K562 (cell line): Measurements from ENCODE around the gene MATN4. TPM values are rescaled to one million over a fixed set of nuclear protein-coding genes. Genes with fewer than 3 reads are reported as not detected.

Experiments used
- REST ChIP-seq, 2 experiments: fragments of 450-650 bp; formaldehyde crosslinking in 1 of 2; IDR thresholded peaks; 2 replicates each; pipeline versions ENCODE4 v1.4.0 to v1.6.1; 2014 to 2020; ENCODE audit warnings: mild to moderate bottlenecking in 2 of 2, borderline replicate concordance in 1 of 2, low read depth in 1 of 2
- polyA plus RNA-seq, 8 experiments: library from polyadenylated mRNA; depleted of rRNA in 4 of 8; stranded (reverse) in 5 of 8; unstranded in 3 of 8; fragments of >200 nt; fragmentation: Nextera tagmentation in 2 of 8; fragmentation: Illumina TruSeq in 1 of 8; extraction: Ambion mirVana in 2 of 8; extraction: Trizol in 1 of 8; gene quantifications; 2 replicates each; pipeline versions ENCODE4 v1.2.1 to v1.2.3, GENCODE V29; 2011 to 2014; ENCODE audit warnings: inconsistent platforms in 1 of 8, missing spikeins in 1 of 8
- total RNA-seq, 7 experiments: library from RNA; depleted of rRNA in 6 of 7; stranded (reverse); fragments of >200 nt in 6 of 7; fragmentation: Illumina TruSeq in 2 of 7; extraction: Trizol in 2 of 7; gene quantifications; 2 replicates each; pipeline versions ENCODE4 v1.2.1 to v1.2.3, GENCODE V29; 2011 to 2021; ENCODE audit warnings: low replicate concordance in 1 of 7

MATN4 gene
- total and polyA plus RNA-seq, 9 of the 15 experiments (the other 6 are each of a cell fraction or from before 2014, with no cell fraction given) = 0.09 TPM; not detected in 8

GRCh38 chr20:45290677-45291355 is 17.3 kb downstream of the MATN4 start (continued):
- peak; percentile 51; the same call in 1 of the 2 replicates for TF ChIP-seq REST (IDR thresholded peaks at IDR 0.05; ENCODE audit: borderline replicate concordance)
- no peak for TF ChIP-seq REST (CRISPR knock-in tag; IDR thresholded peaks at IDR 0.05; ENCODE audit: low read depth)
- TF ChIP-seq, all 486 proteins: peak for 10
